Measurements from ENCODE around the gene GSTM2. TPM values are rescaled to one million over a fixed set of nuclear protein-coding genes. Genes with fewer than 3 reads are reported as not detected.
"Not testable (repeated sequence)": the region's sequence is repeated elsewhere in the genome, so short reads cannot be mapped to it uniquely, and the experiment has no call there.

GSTM2 gene
- total RNA-seq, 1 experiment from 2014 or later = 14.9 TPM

DNA sequence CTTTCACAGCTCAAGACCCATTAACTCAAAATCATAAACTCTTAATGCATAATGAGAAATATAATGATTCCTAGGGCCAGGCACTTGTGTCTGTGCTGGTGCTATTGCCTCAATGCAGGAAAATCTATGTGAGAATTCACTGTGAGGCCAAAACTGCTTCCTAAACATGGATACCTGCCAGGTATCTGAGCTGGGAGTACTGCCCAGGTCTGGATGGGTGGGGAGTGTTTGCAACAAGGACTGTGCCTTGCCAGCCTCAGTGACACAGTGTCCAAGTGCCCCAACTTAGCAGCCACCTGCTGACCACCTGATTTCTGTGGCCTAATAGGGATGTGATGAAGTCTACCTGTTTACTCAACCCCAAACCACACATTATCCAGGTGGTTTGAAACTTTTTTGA, 42.0 kb downstream of the GSTM2 start:
- H3K27ac ChIP-seq (ENCODE audit: insufficient read length, low read depth, low read length); DNase-seq; H2AFZ ChIP-seq (ENCODE audit: low read length); H3K4me2 ChIP-seq (ENCODE audit: insufficient read depth, insufficient read length, low read length); H2BK12ac ChIP-seq (ENCODE audit: insufficient read length, low read depth, low read length); H3K9ac ChIP-seq (ENCODE audit: extremely low read depth, insufficient read length, low read length); H4K91ac ChIP-seq (ENCODE audit: insufficient read length, low read depth, low read length); H3K4me3 Mint-ChIP-seq; H3K18ac ChIP-seq (ENCODE audit: insufficient read length, low read depth, low read length); H2BK20ac ChIP-seq (ENCODE audit: low read depth, low read length, poor library complexity, severe bottlenecking); H3K27me3 ChIP-seq (ENCODE audit: insufficient read depth, low read length); H3T11ph ChIP-seq (ENCODE audit: low read length); H4K5ac ChIP-seq (ENCODE audit: insufficient read length, low read depth, low read length); H2BK120ac ChIP-seq (ENCODE audit: low read depth, low read length, poor library complexity, severe bottlenecking); H3K79me1 ChIP-seq (ENCODE audit: insufficient read depth, low read depth, low read length, poor library complexity, severe bottlenecking); H3K56ac ChIP-seq (ENCODE audit: insufficient read length, low read depth, low read length); H3K14ac ChIP-seq (ENCODE audit: insufficient read depth, low read length); H3K27ac Mint-ChIP-seq; H3K23ac ChIP-seq (ENCODE audit: insufficient read length, low read depth, low read length); H2BK5ac ChIP-seq (ENCODE audit: insufficient read length, low read length); H3K4me1 Mint-ChIP-seq; H4K20me1 ChIP-seq (ENCODE audit: control insufficient read depth, insufficient read depth, insufficient read length); H3K9me3 ChIP-seq (ENCODE audit: control insufficient read depth, low read depth, low read length); H4K8ac ChIP-seq (replicated peaks; ENCODE audit: insufficient read length, low read depth, low read length); H3K23me2 ChIP-seq (ENCODE audit: insufficient read length, low read depth, low read length, poor library complexity, severe bottlenecking); H2BK15ac ChIP-seq (ENCODE audit: low read depth, low read length); H2AK5ac ChIP-seq (ENCODE audit: insufficient read length, low read length); H3K4ac ChIP-seq (ENCODE audit: low read depth, low read length); H3K79me2 ChIP-seq (ENCODE audit: insufficient read depth, low read length); H3K4me1 ChIP-seq (ENCODE audit: insufficient read depth, low read length): not testable (repeated sequence)
- Mint-ChIP-seq H3K36me3 (ENCODE audit: insufficient read depth in 1 of 3, low read depth in 3 of 3) (peaks cover 6 to 16% (median 8%) of the 10 kb centered on the region in 3 experiments; a peak in 5 of 7 replicates), H3K9me3 (peaks cover 16 to 21% of the 10 kb centered on the region in 2 experiments), H3K27me3 (ENCODE audit: low read depth) (peaks cover 14% of the 10 kb centered on the region)

DNA sequence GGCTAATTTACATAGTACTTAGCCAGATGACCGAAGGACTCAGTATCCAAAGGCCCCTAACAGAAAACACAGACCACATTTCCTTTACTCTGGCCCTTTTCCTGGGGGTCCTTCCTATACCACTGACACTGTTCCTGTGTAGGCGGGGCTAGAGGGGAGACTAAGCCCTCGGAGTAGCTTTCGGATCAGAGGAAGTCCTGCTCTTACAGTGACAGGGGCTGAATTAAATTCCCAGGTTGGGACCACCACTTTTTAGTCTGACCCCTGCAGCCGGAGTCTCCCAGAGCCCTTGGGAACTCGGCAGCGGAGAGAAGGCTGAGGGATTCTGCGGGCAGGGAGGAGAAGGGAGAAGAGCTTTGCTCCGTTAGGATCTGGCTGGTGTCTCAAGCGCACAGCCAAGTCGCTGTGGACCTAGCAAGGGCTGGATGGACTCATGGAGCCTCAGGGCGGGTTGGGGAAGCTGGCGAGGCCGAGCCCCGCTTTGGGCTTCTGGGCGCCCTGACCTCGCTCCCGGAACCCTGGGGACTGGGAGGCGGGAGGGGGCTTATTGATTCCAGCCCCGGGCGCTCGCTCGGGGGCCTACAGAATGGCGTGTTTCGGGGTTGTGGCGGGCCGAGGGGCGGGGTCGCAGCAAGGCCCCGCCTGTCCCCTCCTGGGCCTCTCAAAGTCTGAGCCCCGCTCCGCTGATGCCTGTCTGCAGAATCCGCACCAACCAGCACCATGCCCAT, 43.9 kb downstream of the GSTM2 start, which contains the start of gene GSTM5:
Gene GSTM5, plus strand, starts transcription at position 659 of the 728 bp plus-strand sequence. Its CDS starts 62 bp downstream, at position 721.
- not testable (repeated sequence) for H4K5ac ChIP-seq (ENCODE audit: insufficient read length, low read depth, low read length); H3K27me3 ChIP-seq (ENCODE audit: insufficient read depth, low read length); H2BK20ac ChIP-seq (ENCODE audit: low read depth, low read length, poor library complexity, severe bottlenecking); H2BK12ac ChIP-seq (ENCODE audit: insufficient read length, low read depth, low read length); H3T11ph ChIP-seq (ENCODE audit: low read length); H4K91ac ChIP-seq (ENCODE audit: insufficient read length, low read depth, low read length); H3K4me3 Mint-ChIP-seq; H3K9ac ChIP-seq (ENCODE audit: extremely low read depth, insufficient read length, low read length); H3K27ac Mint-ChIP-seq; H3K4me1 Mint-ChIP-seq; H2BK15ac ChIP-seq (ENCODE audit: low read depth, low read length); H2AK5ac ChIP-seq (ENCODE audit: insufficient read length, low read length); H2BK5ac ChIP-seq (ENCODE audit: insufficient read length, low read length); H3K4me2 ChIP-seq (ENCODE audit: insufficient read depth, insufficient read length, low read length); H3K18ac ChIP-seq (ENCODE audit: insufficient read length, low read depth, low read length); H3K23me2 ChIP-seq (ENCODE audit: insufficient read length, low read depth, low read length, poor library complexity, severe bottlenecking); H4K20me1 ChIP-seq (ENCODE audit: control insufficient read depth, insufficient read depth, insufficient read length); H3K27ac ChIP-seq (ENCODE audit: insufficient read length, low read depth, low read length); H3K4me1 ChIP-seq (ENCODE audit: insufficient read depth, low read length); H2BK120ac ChIP-seq (ENCODE audit: low read depth, low read length, poor library complexity, severe bottlenecking); H3K56ac ChIP-seq (ENCODE audit: insufficient read length, low read depth, low read length); H3K9me3 ChIP-seq (ENCODE audit: control insufficient read depth, low read depth, low read length); H3K79me2 ChIP-seq (ENCODE audit: insufficient read depth, low read length); H2AFZ ChIP-seq (ENCODE audit: low read length); H3K23ac ChIP-seq (ENCODE audit: insufficient read length, low read depth, low read length); H4K8ac ChIP-seq (replicated peaks; ENCODE audit: insufficient read length, low read depth, low read length); H3K14ac ChIP-seq (ENCODE audit: insufficient read depth, low read length); DNase-seq; H3K4ac ChIP-seq (ENCODE audit: low read depth, low read length); H3K79me1 ChIP-seq (ENCODE audit: insufficient read depth, low read depth, low read length, poor library complexity, severe bottlenecking)
- peaks cover 16 to 21% of the 10 kb centered on the region in 2 experiments for H3K9me3 Mint-ChIP-seq
- WGBS (ENCODE audit: extremely low coverage, insufficient read length, low lambda C conversion rate) = no CpG with 5 or more reads among the region's 33 CpGs
- H3K36me3 Mint-ChIP-seq (ENCODE audit: insufficient read depth in 1 of 3, low read depth in 3 of 3) = peaks cover 6 to 16% (median 8%) of the 10 kb centered on the region in 3 experiments; a peak in 5 of 7 replicates
- peaks cover 14% of the 10 kb centered on the region for H3K27me3 Mint-ChIP-seq (ENCODE audit: low read depth)
